ENCODE results near the gene CFAP52. TPM values are rescaled to one million over a fixed set of nuclear protein-coding genes. Genes with fewer than 3 reads are reported as not detected.

The CFAP52 gene
- polyA plus RNA-seq, 3 donors = not detected

GRCh38 chr17:9666461-9667050 lies 90.1 kb downstream of the CFAP52 start:
- H3K4me3 Mint-ChIP-seq = no peak overlapping the region
- Histone ChIP-seq H3K79me2 (ENCODE audit: insufficient read depth, low read length) (no peaks in the 10 kb centered on the region), H3K9me3 (replicated peaks in 1 of 2; ENCODE audit: control insufficient read depth in 1 of 2, insufficient read depth in 1 of 2, low read length in 2 of 2) (no peaks in the 10 kb centered on the region), H3K27me3 (ENCODE audit: control insufficient read depth in 2 of 2, insufficient read depth in 2 of 2, low read length in 2 of 2) (no peaks in the 10 kb centered on the region), H3K4me1 (ENCODE audit: control insufficient read depth in 1 of 2, insufficient read depth in 2 of 2, low read length in 2 of 2) (no peaks in the 10 kb centered on the region), H3K36me3 (replicated peaks in 1 of 2; ENCODE audit: control insufficient read depth in 1 of 2, insufficient read depth in 2 of 2, low read length in 2 of 2) (no peaks in the 10 kb centered on the region), H3K4me3 (replicated peaks in 1 of 3; ENCODE audit: low read depth in 2 of 3, low read length in 3 of 3) (no peak overlapping the region), H3K9ac (ENCODE audit: insufficient read depth, low read length, poor library complexity, severe bottlenecking) (no peak overlapping the region), H2AFZ (ENCODE audit: insufficient read depth, low read depth, low read length, poor library complexity, severe bottlenecking) (no peak overlapping the region), H3K27ac (ENCODE audit: low read depth in 1 of 2, low read length in 2 of 2) (no peak overlapping the region), H3K4me2 (replicated peaks; ENCODE audit: extremely low read depth, low read length, poor library complexity, severe bottlenecking) (no peak overlapping the region), H4K20me1 (ENCODE audit: insufficient read depth, low read length) (no peaks in the 10 kb centered on the region)
- DNase-seq = no peak
- no peaks in the 10 kb centered on the region for H3K36me3 Mint-ChIP-seq
- H3K9me3 Mint-ChIP-seq = peaks cover 2 to 11% (median 7%) of the 10 kb centered on the region in 7 donors
- no peak for TF ChIP-seq CTCF (IDR thresholded peaks at IDR 0.05)
- H3K27me3 Mint-ChIP-seq (ENCODE audit: low read depth in 3 of 3) = peaks cover 1 to 8% (median 2%) of the 10 kb centered on the region in 3 donors
- no CpG with 5 or more reads among the region's 5 CpGs for WGBS (ENCODE audit: insufficient coverage)
- H3K27ac Mint-ChIP-seq = no peak overlapping the region
- intact Hi-C loops (cut with micrococcal nuclease) = no loop called here
- H3K4me1 Mint-ChIP-seq = peaks cover 3% of the 10 kb centered on the region

GRCh38 chr17:9668517-9668916 lies 92.1 kb downstream of the CFAP52 start:
- peaks cover 2 to 11% (median 7%) of the 10 kb centered on the region in 7 donors for H3K9me3 Mint-ChIP-seq
- Histone ChIP-seq H3K79me2 (ENCODE audit: insufficient read depth, low read length) (no peaks in the 10 kb centered on the region), H3K9ac (ENCODE audit: insufficient read depth, low read length, poor library complexity, severe bottlenecking) (no peak overlapping the region), H3K4me3 (replicated peaks in 1 of 3; ENCODE audit: low read depth in 2 of 3, low read length in 3 of 3) (no peak overlapping the region), H3K4me1 (ENCODE audit: control insufficient read depth in 1 of 2, insufficient read depth in 2 of 2, low read length in 2 of 2) (no peaks in the 10 kb centered on the region), H4K20me1 (ENCODE audit: insufficient read depth, low read length) (no peaks in the 10 kb centered on the region), H3K9me3 (replicated peaks in 1 of 2; ENCODE audit: control insufficient read depth in 1 of 2, insufficient read depth in 1 of 2, low read length in 2 of 2) (no peaks in the 10 kb centered on the region), H3K27ac (ENCODE audit: low read depth in 1 of 2, low read length in 2 of 2) (no peak overlapping the region), H3K4me2 (replicated peaks; ENCODE audit: extremely low read depth, low read length, poor library complexity, severe bottlenecking) (no peak overlapping the region), H3K36me3 (replicated peaks in 1 of 2; ENCODE audit: control insufficient read depth in 1 of 2, insufficient read depth in 2 of 2, low read length in 2 of 2) (no peaks in the 10 kb centered on the region), H2AFZ (ENCODE audit: insufficient read depth, low read depth, low read length, poor library complexity, severe bottlenecking) (no peak overlapping the region), H3K27me3 (ENCODE audit: control insufficient read depth in 2 of 2, insufficient read depth in 2 of 2, low read length in 2 of 2) (no peaks in the 10 kb centered on the region)
- no peak for DNase-seq
- intact Hi-C loops (cut with micrococcal nuclease) = no loop called here
- H3K4me1 Mint-ChIP-seq = peaks cover 3% of the 10 kb centered on the region
- H3K4me3 Mint-ChIP-seq = no peak overlapping the region
- H3K36me3 Mint-ChIP-seq = no peaks in the 10 kb centered on the region
- H3K27me3 Mint-ChIP-seq (ENCODE audit: low read depth in 3 of 3) = peaks cover 2 to 8% (median 4%) of the 10 kb centered on the region in 3 donors
- no peak overlapping the region for H3K27ac Mint-ChIP-seq
- TF ChIP-seq CTCF (IDR thresholded peaks at IDR 0.05) = no peak
- no CpG with 5 or more reads among the region's 6 CpGs for WGBS (ENCODE audit: insufficient coverage)

All from CD14-positive monocyte (primary cell).